Kidney (tissue), 14 donors: ENCODE data around the gene RGS6. TPM values are rescaled to one million over a fixed set of nuclear protein-coding genes. Genes with fewer than 3 reads are reported as not detected.

Experiments
- DNase-seq, 5 donors: peaks; one replicate each; pipeline ENCODE4 v3.0.0-alpha.2; 2013 to 2020
- FAIRE-seq: peaks from 2 replicates; lab custom pipeline; 2012; peaks lifted over from hg19 to GRCh38; lab: Jason Lieb, UNC
- H3K27ac ChIP-seq, 2 donors: one replicate each; pipeline ENCODE4 v1.7.0; 2013; ENCODE audit warnings: low read depth in 2 of 2, low read length in 2 of 2, inconsistent platforms in 1 of 2
- H3K27me3 ChIP-seq: one replicate; pipeline ENCODE4 v1.7.1; 2013; ENCODE audit warnings: low read length, inconsistent platforms; ENCODE audit not compliant: control insufficient read depth, insufficient read depth
- H3K36me3 ChIP-seq, 3 donors: one replicate each; pipeline versions ENCODE4 v1.7.0 to v1.7.1; 2013; ENCODE audit warnings: low read length in 3 of 3, control low read depth in 1 of 3, inconsistent platforms in 1 of 3; ENCODE audit not compliant: insufficient read depth in 3 of 3, control insufficient read depth in 2 of 3
- H3K4me1 ChIP-seq, 3 donors: one replicate each; pipeline versions ENCODE4 v1.7.0 to v1.7.1; 2013; ENCODE audit warnings: low read length in 3 of 3, inconsistent platforms in 1 of 3, low read depth in 1 of 3; ENCODE audit not compliant: control insufficient read depth in 2 of 3, insufficient read depth in 2 of 3
- H3K4me3 ChIP-seq, 3 donors: one replicate each; pipeline versions ENCODE4 v1.7.0 to v1.8.1; 2013; ENCODE audit warnings: low read length in 3 of 3, control low read depth in 1 of 3, inconsistent platforms in 1 of 3
- H3K9ac ChIP-seq, 3 donors: one replicate each; pipeline versions ENCODE4 v1.7.0 to v1.7.1; 2013; ENCODE audit warnings: low read length in 3 of 3, control low read depth in 1 of 3, inconsistent platforms in 1 of 3
- H3K9me3 ChIP-seq, 3 donors: one replicate each; pipeline versions ENCODE4 v1.7.0 to v1.7.1; 2013; ENCODE audit warnings: low read length in 3 of 3, control low read depth in 1 of 3, inconsistent platforms in 1 of 3; ENCODE audit not compliant: control insufficient read depth in 2 of 3, insufficient read depth in 1 of 3
- intact Hi-C: fragments of 100-400 bp; cut with DNase I; formaldehyde crosslinking; loops from one replicate; pipeline ENCODE4 v1.11.1; 2022
- polyA plus RNA-seq: library from polyadenylated mRNA; stranded (reverse); fragments of 350-450 nt; fragmentation: Illumina TruSeq; extraction: RNeasy Lipid Tissue Mini Kit (QIAGEN cat#74804); gene quantifications from one replicate; pipeline ENCODE4 v1.2.3, GENCODE V29; 2014; ENCODE audit warnings: low read depth, low replicate concordance; ENCODE audit not compliant: insufficient read depth
- total RNA-seq: library from RNA; stranded (reverse); fragmentation: NEBNext Ultra II Directional; extraction: Animal tissue kit (Norgen Biotek cat#: 25700); gene quantifications from one replicate; pipeline ENCODE4 v1.2.1, GENCODE V29; 2021
- TF ChIP-seq, protein P1 (sequence below): IDR thresholded peaks from 3 replicates; pipeline ENCODE4 v1.5.1; 2012; ENCODE audit warnings: mild to moderate bottlenecking, moderate library complexity, borderline replicate concordance; ENCODE audit not compliant: insufficient read depth; ENCODE audit errors: extremely low read depth
- donor health status: control.
- donor health status: control.
- donor health status: control.
- donor health status: control.
- donor health status: control.
- donor health status: DM: yes; HTN: yes; CAD: no.
- donor health status: Normal renal cell carcinoma (clear cell type).

RGS6 gene
- total and polyA plus RNA-seq, 2 donors from 2014 or later, result 1.1 to 1.4 TPM

DNA sequence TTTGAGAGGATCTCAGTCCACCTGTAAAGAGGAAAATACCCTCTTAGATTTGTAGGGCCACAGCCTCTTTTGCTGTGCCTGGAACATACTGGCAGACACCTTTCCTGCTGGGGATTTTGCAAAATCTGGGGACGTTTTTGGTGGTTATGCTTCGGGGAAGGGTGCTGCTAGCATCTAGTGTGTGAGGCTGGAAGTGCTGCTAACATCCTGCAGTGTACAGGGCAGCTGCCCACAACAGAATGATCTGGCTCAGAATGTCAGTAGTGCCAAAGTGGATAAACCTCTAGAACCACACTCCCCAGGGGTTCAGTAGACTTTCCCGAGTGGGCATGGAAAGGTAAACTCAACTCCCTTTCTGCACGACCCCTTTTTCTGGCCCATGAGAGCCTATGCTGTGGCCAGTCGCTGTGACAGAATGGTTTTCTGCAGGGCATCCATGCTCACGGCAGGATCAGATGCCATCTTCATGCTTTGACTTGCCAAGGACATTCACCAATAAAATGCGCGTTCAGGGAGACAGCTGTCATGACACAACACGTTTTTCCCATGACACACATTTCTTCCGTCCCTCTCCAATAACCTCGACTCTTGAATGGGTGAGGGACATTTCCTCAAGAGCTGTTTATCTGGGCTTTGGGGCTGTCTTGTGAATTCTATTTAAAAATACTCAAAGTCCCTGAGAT is 240.9 kb downstream of the RGS6 start:
- Histone ChIP-seq H3K4me3 (no peak overlapping the region), H3K27me3 (no peaks in the 10 kb centered on the region), H3K4me1 (no peaks in the 10 kb centered on the region), H3K36me3 (no peaks in the 10 kb centered on the region), H3K27ac (no peak overlapping the region), H3K9ac (no peak overlapping the region), H3K9me3 (no peaks in the 10 kb centered on the region)
- intact Hi-C loops, result no loop called here
- TF ChIP-seq, protein P1, sequence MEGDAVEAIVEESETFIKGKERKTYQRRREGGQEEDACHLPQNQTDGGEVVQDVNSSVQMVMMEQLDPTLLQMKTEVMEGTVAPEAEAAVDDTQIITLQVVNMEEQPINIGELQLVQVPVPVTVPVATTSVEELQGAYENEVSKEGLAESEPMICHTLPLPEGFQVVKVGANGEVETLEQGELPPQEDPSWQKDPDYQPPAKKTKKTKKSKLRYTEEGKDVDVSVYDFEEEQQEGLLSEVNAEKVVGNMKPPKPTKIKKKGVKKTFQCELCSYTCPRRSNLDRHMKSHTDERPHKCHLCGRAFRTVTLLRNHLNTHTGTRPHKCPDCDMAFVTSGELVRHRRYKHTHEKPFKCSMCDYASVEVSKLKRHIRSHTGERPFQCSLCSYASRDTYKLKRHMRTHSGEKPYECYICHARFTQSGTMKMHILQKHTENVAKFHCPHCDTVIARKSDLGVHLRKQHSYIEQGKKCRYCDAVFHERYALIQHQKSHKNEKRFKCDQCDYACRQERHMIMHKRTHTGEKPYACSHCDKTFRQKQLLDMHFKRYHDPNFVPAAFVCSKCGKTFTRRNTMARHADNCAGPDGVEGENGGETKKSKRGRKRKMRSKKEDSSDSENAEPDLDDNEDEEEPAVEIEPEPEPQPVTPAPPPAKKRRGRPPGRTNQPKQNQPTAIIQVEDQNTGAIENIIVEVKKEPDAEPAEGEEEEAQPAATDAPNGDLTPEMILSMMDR, result no peak
- FAIRE-seq (no peak), DNase-seq (no peak)

- no peak overlapping the region for H3K4me3 ChIP-seq
These were observed 245.0 kb downstream of the RGS6 start for GRCh38 chr14:72177251-72177650.

DNA sequence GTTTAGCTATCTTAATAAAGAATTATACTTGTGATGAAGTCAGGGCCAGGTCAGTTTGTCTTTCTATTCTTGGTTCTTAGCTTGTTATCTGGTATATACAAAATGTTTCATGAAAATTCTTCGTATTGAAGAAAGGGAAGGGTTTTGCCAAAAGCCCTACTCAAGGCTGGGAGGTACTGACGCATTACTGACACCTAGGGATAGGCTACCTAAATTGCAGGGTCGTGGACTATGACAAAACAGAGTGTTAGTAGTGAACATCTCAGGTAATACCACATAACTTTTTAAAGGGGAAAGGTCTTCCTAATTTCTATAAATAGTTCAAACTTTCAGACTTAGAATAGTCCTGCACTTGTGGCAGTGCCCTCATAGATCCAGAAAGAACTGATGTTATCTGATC is 246.3 kb downstream of the RGS6 start:
- TF ChIP-seq, protein P1, result no peak
- intact Hi-C loops, result no loop called here

More at GRCh38 chr14:72177251-72177650, 245.0 kb downstream of the RGS6 start:
- H3K36me3 ChIP-seq, result no peaks in the 10 kb centered on the region
- H3K9ac ChIP-seq, result no peak overlapping the region
- intact Hi-C loops, result no loop called here
- no peaks in the 10 kb centered on the region for H3K27me3 ChIP-seq
- no peak overlapping the region for H3K27ac ChIP-seq
- H3K9me3 ChIP-seq, result no peaks in the 10 kb centered on the region
- TF ChIP-seq, protein P1, result no peak
- DNase-seq, result no peak
- no peaks in the 10 kb centered on the region for H3K4me1 ChIP-seq
- no peak for FAIRE-seq

More for the DNA sequence above, 246.3 kb downstream of the RGS6 start:
- no peak for FAIRE-seq
- H3K27me3 ChIP-seq, result no peaks in the 10 kb centered on the region
- no peak for DNase-seq
- H3K36me3 ChIP-seq, result no peaks in the 10 kb centered on the region
- no peak overlapping the region for H3K9ac ChIP-seq
- H3K4me3 ChIP-seq, result no peak overlapping the region
- H3K9me3 ChIP-seq, result no peaks in the 10 kb centered on the region
- H3K27ac ChIP-seq, result no peak overlapping the region
- H3K4me1 ChIP-seq, result no peaks in the 10 kb centered on the region
